Cardiac muscle cell (in vitro differentiated cells and primary cell): Measurements from ENCODE around the gene PIWIL4. TPM values are rescaled to one million over a fixed set of nuclear protein-coding genes. Genes with fewer than 3 reads are reported as not detected.

Source experiments
- DNase-seq, 2 donors: peaks; one replicate each; pipeline versions ENCODE4 v3.0.0 to v3.0.0-alpha.2; 2010 to 2017; ENCODE audit warnings: low read depth in 1 of 2, low spot score in 1 of 2
- H3K27ac ChIP-seq: fragments of 200-600 bp; sonication (generic); 2 replicates; pipeline ENCODE4 v1.5.1; 2016
- H3K27me3 ChIP-seq: fragments of 200-600 bp; sonication (generic); 2 replicates; pipeline ENCODE4 v1.6.0; 2016; ENCODE audit warnings: control low read depth
- H3K36me3 ChIP-seq: fragments of 200-600 bp; sonication (generic); 2 replicates; pipeline ENCODE4 v1.5.1; 2016; ENCODE audit warnings: control low read depth
- H3K4me1 ChIP-seq: fragments of 200-600 bp; sonication (generic); 2 replicates; pipeline ENCODE4 v1.8.1; 2017; ENCODE audit warnings: low read depth, mild to moderate bottlenecking, mixed run types
- H3K4me3 ChIP-seq: fragments of 200-600 bp; sonication (generic); 2 replicates; pipeline ENCODE4 v1.5.1; 2016; ENCODE audit warnings: mild to moderate bottlenecking
- H3K9me3 ChIP-seq: fragments of 200-600 bp; sonication (generic); 2 replicates; pipeline ENCODE4 v1.5.1; 2017; ENCODE audit warnings: low read depth, mild to moderate bottlenecking, control low read depth
- polyA plus RNA-seq: library from polyadenylated mRNA; unstranded; fragments of >200 nt; fragmentation: Nextera tagmentation; extraction: Ambion mirVana; gene quantifications from 2 replicates; pipeline ENCODE4 v1.2.1, GENCODE V29; 2016
- total RNA-seq: library from RNA; depleted of rRNA; stranded (reverse); fragments of >200 nt; gene quantifications from 2 replicates; pipeline ENCODE4 v1.2.3, GENCODE V29; 2016
- TF ChIP-seq, protein P1 (sequence below): IDR thresholded peaks from 2 replicates; pipeline ENCODE4 v1.5.1; 2012; ENCODE audit warnings: low read depth, mild to moderate bottlenecking, low read length

Gene PIWIL4
- total and polyA plus RNA-seq, 2 experiments from 2014 or later = 0.18 to 1.8 TPM

DNA sequence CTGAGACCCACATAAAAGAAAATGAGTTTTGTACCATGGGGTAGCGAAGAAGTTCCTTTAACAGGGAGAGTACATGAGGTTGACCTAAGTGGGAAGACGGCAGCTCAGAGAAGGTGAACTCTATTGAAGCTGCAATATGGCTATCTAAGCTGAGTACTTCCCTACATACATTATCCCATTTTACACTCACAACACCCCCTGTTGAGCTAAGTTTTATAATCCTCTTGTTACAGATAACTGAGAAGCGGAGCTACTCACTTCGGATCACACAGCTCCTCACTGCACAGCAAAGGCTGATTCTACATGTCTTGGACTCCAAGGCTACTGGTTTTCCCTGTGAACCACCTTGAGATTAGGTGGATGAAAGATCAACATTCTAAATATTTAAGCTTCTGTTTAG lies 8.2 kb upstream of the PIWIL4 start:
- no peak overlapping the region for H3K27ac ChIP-seq
- TF ChIP-seq, protein P1, sequence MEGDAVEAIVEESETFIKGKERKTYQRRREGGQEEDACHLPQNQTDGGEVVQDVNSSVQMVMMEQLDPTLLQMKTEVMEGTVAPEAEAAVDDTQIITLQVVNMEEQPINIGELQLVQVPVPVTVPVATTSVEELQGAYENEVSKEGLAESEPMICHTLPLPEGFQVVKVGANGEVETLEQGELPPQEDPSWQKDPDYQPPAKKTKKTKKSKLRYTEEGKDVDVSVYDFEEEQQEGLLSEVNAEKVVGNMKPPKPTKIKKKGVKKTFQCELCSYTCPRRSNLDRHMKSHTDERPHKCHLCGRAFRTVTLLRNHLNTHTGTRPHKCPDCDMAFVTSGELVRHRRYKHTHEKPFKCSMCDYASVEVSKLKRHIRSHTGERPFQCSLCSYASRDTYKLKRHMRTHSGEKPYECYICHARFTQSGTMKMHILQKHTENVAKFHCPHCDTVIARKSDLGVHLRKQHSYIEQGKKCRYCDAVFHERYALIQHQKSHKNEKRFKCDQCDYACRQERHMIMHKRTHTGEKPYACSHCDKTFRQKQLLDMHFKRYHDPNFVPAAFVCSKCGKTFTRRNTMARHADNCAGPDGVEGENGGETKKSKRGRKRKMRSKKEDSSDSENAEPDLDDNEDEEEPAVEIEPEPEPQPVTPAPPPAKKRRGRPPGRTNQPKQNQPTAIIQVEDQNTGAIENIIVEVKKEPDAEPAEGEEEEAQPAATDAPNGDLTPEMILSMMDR = no peak
- no peak overlapping the region for H3K4me3 ChIP-seq
- H3K9me3 ChIP-seq = no peaks in the 10 kb centered on the region
- no peaks in the 10 kb centered on the region for H3K36me3 ChIP-seq
- peaks cover 20% of the 10 kb centered on the region for H3K4me1 ChIP-seq
- no peaks in the 10 kb centered on the region for H3K27me3 ChIP-seq
- DNase-seq = no peak

DNA sequence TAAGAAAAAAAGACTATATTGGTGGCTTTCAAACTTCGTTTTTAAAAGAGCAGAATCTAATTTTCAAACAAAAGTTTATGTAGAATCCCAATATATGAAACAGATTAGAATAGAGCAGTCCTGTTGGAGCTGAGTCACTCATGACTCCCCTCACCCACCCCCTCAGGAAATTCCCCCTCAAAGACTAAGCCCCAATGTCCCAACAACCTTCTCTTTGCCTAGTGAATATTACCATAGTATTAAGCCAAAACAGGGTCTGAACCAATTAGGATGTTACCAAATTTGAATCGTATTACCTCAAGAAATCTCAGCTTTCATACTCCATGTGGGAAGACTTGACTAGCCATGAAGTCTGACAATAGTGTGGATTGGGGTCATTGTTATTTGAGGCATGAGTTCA lies 7.8 kb upstream of the PIWIL4 start:
- no peaks in the 10 kb centered on the region for H3K36me3 ChIP-seq
- TF ChIP-seq, protein P1 = no peak
- no peaks in the 10 kb centered on the region for H3K9me3 ChIP-seq
- peaks cover 24% of the 10 kb centered on the region for H3K4me1 ChIP-seq
- H3K27ac ChIP-seq = no peak overlapping the region
- no peaks in the 10 kb centered on the region for H3K27me3 ChIP-seq
- no peak for DNase-seq
- no peak overlapping the region for H3K4me3 ChIP-seq

DNA sequence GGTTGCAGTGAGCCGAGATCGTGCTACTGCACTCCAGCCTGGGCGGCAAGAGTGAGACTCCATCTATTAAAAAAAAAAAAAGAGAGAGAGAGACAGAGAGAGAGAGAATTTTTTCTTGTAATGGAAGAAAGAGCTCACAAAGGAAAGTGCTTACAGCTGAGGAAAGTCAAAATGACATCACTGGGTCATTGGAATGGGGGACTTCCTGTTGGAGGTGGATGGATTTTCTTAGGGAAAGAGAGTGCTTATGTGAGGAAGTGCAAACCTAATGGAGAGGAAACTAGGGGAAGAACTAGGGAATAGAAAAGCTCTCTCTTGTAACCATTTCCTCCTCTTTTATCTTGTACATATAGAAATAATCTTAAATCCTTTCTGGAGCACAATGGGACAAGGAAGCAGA lies 6.3 kb upstream of the PIWIL4 start:
- H3K4me1 ChIP-seq = peaks cover 25% of the 10 kb centered on the region
- no peak overlapping the region for H3K27ac ChIP-seq
- H3K4me3 ChIP-seq = no peak overlapping the region
- no peak for DNase-seq
- TF ChIP-seq, protein P1 = no peak
- H3K36me3 ChIP-seq = no peaks in the 10 kb centered on the region
- no peaks in the 10 kb centered on the region for H3K9me3 ChIP-seq
- H3K27me3 ChIP-seq = no peaks in the 10 kb centered on the region

DNA sequence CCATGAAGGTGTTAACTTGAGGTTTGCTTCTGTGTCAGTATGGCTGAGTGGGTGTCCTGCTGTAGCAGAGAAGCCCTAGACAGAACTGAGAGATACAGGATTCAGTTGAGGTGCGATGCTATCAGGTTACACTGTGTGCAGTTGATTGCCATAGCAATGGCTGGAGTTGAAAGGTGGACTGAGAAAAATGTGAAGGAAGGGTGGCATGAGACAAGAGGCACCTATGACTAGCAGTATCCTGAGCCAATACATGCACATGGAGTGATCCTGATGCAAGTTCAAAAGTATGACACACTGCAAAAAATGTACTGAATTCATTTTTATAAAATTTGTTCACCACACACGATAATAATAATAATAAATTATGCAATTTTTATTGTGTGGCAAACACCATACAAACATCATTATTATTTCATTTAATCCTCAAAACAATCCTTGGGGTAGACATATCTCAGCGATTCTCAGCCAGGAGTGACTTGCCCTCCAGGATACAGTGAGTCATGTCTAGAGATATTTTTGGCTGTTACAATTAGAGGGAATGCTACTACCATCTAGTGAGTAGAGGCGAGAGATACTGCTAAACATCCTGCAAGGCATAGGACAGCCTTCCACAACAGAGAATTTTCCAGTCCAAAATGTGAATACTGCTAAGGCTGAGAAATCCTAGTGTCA lies 3.9 kb upstream of the PIWIL4 start:
- Histone ChIP-seq H3K36me3 (no peaks in the 10 kb centered on the region), H3K27me3 (no peaks in the 10 kb centered on the region), H3K27ac (peak overlapping the region; percentile 96), H3K9me3 (no peaks in the 10 kb centered on the region), H3K4me1 (peaks cover 25% of the 10 kb centered on the region), H3K4me3 (no peak overlapping the region)
- TF ChIP-seq, protein P1 = peak; percentile 41
- peak; percentile 45 to 75 for DNase-seq

DNA sequence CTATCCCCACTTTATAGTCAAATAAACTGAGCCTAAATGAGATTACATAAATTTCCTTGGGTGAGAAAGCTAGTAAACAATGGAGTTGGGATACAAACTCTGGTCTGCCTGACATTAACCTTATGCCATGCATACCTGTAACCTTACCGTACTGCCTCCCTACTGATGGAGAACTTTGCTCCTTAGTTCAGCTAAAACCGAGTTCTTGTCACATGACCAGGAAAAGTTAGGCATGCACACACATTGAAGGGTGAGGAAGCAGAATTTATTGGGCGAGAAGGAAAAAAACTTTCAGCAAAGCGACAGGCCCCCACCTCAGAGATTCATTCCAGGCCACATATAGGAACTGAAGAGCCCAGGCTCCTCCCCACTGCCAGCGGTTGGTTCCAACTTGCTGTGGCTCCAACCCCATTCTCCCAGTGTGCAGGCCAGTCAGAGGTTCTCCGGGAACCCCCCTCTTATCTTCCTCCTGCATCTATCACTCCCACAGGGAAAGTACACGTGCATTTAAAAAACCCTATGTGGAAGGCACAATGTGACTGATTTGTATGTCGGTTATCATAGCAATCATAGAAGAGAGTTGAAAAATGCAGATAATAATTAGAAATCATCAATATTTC lies 3.2 kb upstream of the PIWIL4 start:
- Histone ChIP-seq H3K4me1 (peaks cover 25% of the 10 kb centered on the region), H3K27me3 (no peaks in the 10 kb centered on the region), H3K27ac (peak overlapping the region; percentile 96), H3K36me3 (no peaks in the 10 kb centered on the region), H3K9me3 (no peaks in the 10 kb centered on the region), H3K4me3 (no peak overlapping the region)
- TF ChIP-seq, protein P1 = no peak
- DNase-seq = no peak
